Progenitor cell of endocrine pancreas (in vitro differentiated cells): ENCODE results near the gene STT3A. TPM values are rescaled to one million over a fixed set of nuclear protein-coding genes. Genes with fewer than 3 reads are reported as not detected.

Experiments
- DNase-seq: peaks from one replicate; pipeline ENCODE4 v3.0.0; 2021; ENCODE audit warnings: low spot score; ENCODE audit not compliant: unreplicated experiment
- H3K27ac Mint-ChIP-seq: 2 replicates; pipeline ENCODE4 v1.8.0; 2021; ENCODE audit warnings: mild to moderate bottlenecking, moderate library complexity, mixed read lengths
- H3K27me3 Mint-ChIP-seq: 2 replicates; pipeline ENCODE4 v1.8.0; 2021; ENCODE audit warnings: mixed read lengths
- H3K36me3 Mint-ChIP-seq: 2 replicates; pipeline ENCODE4 v1.8.0; 2022; ENCODE audit warnings: mixed read lengths; ENCODE audit not compliant: insufficient read depth
- H3K4me1 Mint-ChIP-seq: 2 replicates; pipeline ENCODE4 v1.8.0; 2021; ENCODE audit warnings: low read depth, mixed read lengths
- H3K4me3 Mint-ChIP-seq: 2 replicates; pipeline ENCODE4 v1.8.0; 2021; ENCODE audit warnings: low read depth, mild to moderate bottlenecking, moderate library complexity, mixed read lengths
- H3K9me3 Mint-ChIP-seq: 2 replicates; pipeline ENCODE4 v1.8.0; 2021; ENCODE audit warnings: low read depth, mixed read lengths
- total RNA-seq: library from RNA; stranded (reverse); gene quantifications from 2 replicates; pipeline ENCODE4 v1.2.1, GENCODE V29; 2021
- TF ChIP-seq, protein P1 (sequence below): fragments of 200-600 bp; sonication (generic); IDR thresholded peaks from one replicate; pipeline ENCODE4 v1.5.0; 2021; ENCODE audit warnings: antibody characterized with exemption, mild to moderate bottlenecking; ENCODE audit not compliant: unreplicated experiment

Gene STT3A
- total RNA-seq, 1 donor from 2014 or later, result 162 TPM

DNA sequence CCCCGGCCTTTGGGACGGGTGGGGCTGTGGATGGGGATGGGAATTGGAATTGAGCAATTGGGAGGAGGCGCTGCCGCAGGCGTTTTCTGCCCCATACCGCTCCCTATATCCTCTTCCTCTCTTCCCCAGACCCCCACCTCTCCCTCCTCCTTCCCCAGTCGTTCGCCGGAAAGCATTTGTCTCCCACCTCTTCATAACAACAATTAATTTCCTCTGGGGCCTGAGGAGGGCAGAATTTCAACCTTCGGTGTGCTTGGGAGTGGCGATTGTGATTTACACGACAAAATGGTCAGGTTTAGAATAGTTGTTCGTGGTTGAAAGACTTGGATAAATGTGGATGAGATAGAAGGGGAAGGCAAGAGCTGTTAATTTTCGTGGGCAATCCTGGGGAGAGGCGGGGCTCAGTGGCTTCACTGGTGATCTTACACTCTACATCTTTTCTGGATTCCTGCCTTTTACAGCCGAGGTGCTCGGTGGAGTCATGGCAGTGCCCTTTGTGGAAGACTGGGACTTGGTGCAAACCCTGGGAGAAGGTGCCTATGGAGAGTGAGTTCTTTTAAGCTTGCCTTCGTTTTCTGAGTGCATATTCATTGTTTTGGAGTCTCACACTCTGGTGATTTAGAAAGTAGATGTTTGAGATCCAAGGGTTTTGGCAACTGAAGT is 33.8 kb downstream of the STT3A start:
- H3K4me1 Mint-ChIP-seq, result peaks cover 21% of the 10 kb centered on the region
- TF ChIP-seq, protein P1, sequence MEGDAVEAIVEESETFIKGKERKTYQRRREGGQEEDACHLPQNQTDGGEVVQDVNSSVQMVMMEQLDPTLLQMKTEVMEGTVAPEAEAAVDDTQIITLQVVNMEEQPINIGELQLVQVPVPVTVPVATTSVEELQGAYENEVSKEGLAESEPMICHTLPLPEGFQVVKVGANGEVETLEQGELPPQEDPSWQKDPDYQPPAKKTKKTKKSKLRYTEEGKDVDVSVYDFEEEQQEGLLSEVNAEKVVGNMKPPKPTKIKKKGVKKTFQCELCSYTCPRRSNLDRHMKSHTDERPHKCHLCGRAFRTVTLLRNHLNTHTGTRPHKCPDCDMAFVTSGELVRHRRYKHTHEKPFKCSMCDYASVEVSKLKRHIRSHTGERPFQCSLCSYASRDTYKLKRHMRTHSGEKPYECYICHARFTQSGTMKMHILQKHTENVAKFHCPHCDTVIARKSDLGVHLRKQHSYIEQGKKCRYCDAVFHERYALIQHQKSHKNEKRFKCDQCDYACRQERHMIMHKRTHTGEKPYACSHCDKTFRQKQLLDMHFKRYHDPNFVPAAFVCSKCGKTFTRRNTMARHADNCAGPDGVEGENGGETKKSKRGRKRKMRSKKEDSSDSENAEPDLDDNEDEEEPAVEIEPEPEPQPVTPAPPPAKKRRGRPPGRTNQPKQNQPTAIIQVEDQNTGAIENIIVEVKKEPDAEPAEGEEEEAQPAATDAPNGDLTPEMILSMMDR, result peak; percentile 38
- no peaks in the 10 kb centered on the region for H3K27me3 Mint-ChIP-seq
- peaks cover 7% of the 10 kb centered on the region for H3K36me3 Mint-ChIP-seq
- H3K27ac Mint-ChIP-seq, result peak overlapping the region; percentile 94
- no peak for DNase-seq
- H3K4me3 Mint-ChIP-seq, result peak overlapping the region; percentile 96
- no peaks in the 10 kb centered on the region for H3K9me3 Mint-ChIP-seq

DNA sequence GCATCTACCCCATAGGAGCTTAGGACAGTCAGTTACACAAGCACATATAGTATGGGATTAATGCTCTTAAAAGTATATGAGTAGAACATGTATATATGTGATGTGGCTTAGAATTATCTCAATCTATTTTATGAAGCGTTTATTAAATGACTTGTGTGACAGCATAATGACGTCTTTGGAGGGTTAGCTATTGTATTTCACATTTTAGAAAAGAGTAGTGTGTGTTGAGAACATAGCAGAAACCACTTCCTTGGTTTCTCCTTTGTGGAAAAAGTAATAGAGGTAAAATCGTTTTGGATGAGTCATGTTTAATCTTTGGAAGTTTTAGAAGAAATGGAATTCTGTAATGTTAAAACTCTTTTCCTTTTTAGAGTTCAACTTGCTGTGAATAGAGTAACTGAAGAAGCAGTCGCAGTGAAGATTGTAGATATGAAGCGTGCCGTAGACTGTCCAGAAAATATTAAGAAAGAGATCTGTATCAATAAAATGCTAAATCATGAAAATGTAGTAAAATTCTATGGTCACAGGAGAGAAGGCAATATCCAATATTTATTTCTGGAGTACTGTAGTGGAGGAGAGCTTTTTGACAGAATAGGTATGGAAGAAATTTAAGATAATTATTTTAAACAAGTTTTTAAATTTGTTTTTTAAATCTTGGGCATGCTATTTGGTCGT is 34.7 kb downstream of the STT3A start:
- H3K27me3 Mint-ChIP-seq, result no peaks in the 10 kb centered on the region
- H3K4me1 Mint-ChIP-seq, result peaks cover 21% of the 10 kb centered on the region
- no peaks in the 10 kb centered on the region for H3K9me3 Mint-ChIP-seq
- peak overlapping the region; percentile 94 for H3K27ac Mint-ChIP-seq
- H3K4me3 Mint-ChIP-seq, result peak overlapping the region; percentile 96
- TF ChIP-seq, protein P1, result no peak
- no peak for DNase-seq
- peaks cover 3% of the 10 kb centered on the region for H3K36me3 Mint-ChIP-seq

DNA sequence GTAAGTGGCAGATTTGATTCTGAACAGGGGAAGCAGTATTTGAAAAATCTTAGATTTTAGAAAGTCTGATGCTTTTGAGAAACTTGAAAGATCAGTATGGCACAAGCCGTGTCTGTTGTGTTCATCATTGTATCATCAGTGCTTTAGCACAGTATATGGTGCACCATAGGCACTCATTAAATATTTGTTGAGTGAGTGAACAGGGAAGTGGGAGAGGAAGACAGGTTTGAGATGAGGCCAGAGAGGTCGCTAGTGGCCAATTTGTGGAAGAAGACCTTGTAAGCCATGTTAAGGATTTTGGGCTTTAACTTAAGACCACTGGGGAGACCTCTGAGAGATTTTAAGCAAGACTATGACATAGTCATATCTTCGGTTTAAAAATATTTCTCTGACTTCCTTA is 45.2 kb downstream of the STT3A start:
- DNase-seq, result no peak
- Mint-ChIP-seq H3K4me3 (no peak overlapping the region), H3K9me3 (no peaks in the 10 kb centered on the region), H3K36me3 (peaks cover 28% of the 10 kb centered on the region), H3K27me3 (no peaks in the 10 kb centered on the region), H3K27ac (no peak overlapping the region), H3K4me1 (peaks cover 11% of the 10 kb centered on the region)
- TF ChIP-seq, protein P1, result no peak

DNA sequence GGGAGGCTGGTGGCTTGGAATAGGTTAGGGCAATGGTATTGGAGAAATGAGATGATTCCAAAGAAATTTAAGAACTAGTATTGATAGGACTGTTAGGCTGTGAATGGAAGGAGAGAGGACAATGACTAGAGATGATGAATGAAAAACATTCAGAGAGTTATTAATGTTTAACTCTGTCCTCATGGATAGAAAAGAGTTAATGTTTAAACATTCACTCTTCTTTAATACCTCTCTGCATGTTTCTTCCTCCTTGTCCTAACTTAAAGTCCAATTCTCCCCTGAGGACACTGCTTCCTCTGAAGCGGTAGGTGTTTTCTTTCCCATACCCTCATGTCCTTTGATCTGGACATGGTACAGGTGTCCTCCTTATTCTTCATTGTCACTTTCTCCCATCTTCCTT is 45.7 kb downstream of the STT3A start:
- no peak overlapping the region for H3K4me3 Mint-ChIP-seq
- TF ChIP-seq, protein P1, result no peak
- H3K9me3 Mint-ChIP-seq, result no peaks in the 10 kb centered on the region
- H3K27ac Mint-ChIP-seq, result peak overlapping the region; percentile 14
- H3K27me3 Mint-ChIP-seq, result no peaks in the 10 kb centered on the region
- peaks cover 28% of the 10 kb centered on the region for H3K36me3 Mint-ChIP-seq
- no peak for DNase-seq
- H3K4me1 Mint-ChIP-seq, result peaks cover 11% of the 10 kb centered on the region

DNA sequence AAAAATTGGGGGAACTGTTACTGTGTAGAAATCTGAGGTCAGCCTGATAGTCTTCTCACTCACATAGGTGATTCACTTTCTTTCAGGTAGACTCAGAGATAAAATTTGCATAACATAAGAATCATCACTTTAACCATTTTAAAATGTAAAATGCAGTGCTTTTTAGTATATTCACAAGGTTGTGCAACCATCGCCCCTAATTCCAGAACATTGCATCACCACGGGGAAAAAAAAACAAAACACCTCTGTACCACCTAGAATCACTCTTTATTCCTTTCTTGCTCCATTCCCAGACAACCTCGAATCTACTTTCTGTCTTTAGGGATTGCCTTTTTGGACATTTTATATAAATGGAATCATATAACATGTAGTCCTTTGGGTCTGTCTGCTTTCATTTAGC is 53.2 kb downstream of the STT3A start:
- no peak for DNase-seq
- Mint-ChIP-seq H3K9me3 (no peaks in the 10 kb centered on the region), H3K27me3 (no peaks in the 10 kb centered on the region), H3K36me3 (peaks cover 27% of the 10 kb centered on the region), H3K27ac (no peak overlapping the region), H3K4me1 (no peaks in the 10 kb centered on the region), H3K4me3 (no peak overlapping the region)
- TF ChIP-seq, protein P1, result no peak
